Vagina (tissue), 2 donors: ENCODE data around the gene PSRC1.

Experiments
- CTCF ChIP-seq, 3 experiments: fragments of 450-650 bp in 2 of 3; fragments of 200-600 bp in 1 of 3; sonication (generic) in 1 of 3; IDR thresholded peaks; one replicate each; pipeline ENCODE4 v1.5.1; 2017 to 2019; ENCODE audit warnings: antibody characterized with exemption in 3 of 3, mild to moderate bottlenecking in 2 of 3, moderate library complexity in 2 of 3
- POLR2A ChIP-seq, 2 donors: fragments of 450-650 bp; IDR thresholded peaks; one replicate each; pipeline ENCODE4 v1.6.1; 2017; ENCODE audit warnings: antibody characterized with exemption in 2 of 2, mild to moderate bottlenecking in 2 of 2, moderate library complexity in 2 of 2
- POLR2AphosphoS5 ChIP-seq, 2 donors: sonication (generic); formaldehyde crosslinking; IDR thresholded peaks; one replicate each; pipeline ENCODE4 v1.9.0; 2017; ENCODE audit warnings: antibody characterized with exemption in 2 of 2, mild to moderate bottlenecking in 2 of 2, low read depth in 1 of 2; ENCODE audit not compliant: insufficient read depth in 1 of 2

GRCh38 chr1:109243221-109243620, 39.7 kb downstream of the PSRC1 start:
- TF ChIP-seq POLR2A (IDR thresholded peaks at IDR 0.05) (no peak), CTCF (IDR thresholded peaks at IDR 0.05) (no peak), POLR2AphosphoS5 (IDR thresholded peaks at IDR 0.05; ENCODE audit: insufficient read depth in 1 of 2, low read depth in 1 of 2) (no peak)
